ENCODE measurements around the gene PRDM11. TPM values are rescaled to one million over a fixed set of nuclear protein-coding genes. Genes with fewer than 3 reads are reported as not detected.

PRDM11 gene
- total RNA-seq, 2 experiments from 2014 or later: 4.5 to 8.4 TPM

- no peak overlapping the region for H3K4me2 ChIP-seq (ENCODE audit: low read length)
- intact Hi-C loops (cut with micrococcal nuclease; ENCODE audit: unreplicated experiment): no loop called here
- POLR2A ChIA-PET: interaction anchor here (0.7 kb wide), 1 partner anchor 541 kb away, joined by 4 read pairs; no protein-coding TSS in a partner anchor
Measured at GRCh38 chr11:45237711-45238315, 91.4 kb downstream of the PRDM11 start.

GRCh38 chr11:45238724-45239123 lies 92.3 kb downstream of the PRDM11 start:
- no peak overlapping the region for H3K4me2 ChIP-seq (ENCODE audit: low read length)
- no peak for DNase-seq (ENCODE audit: low spot score)
- no peak overlapping the region for H2AFZ ChIP-seq (ENCODE audit: low read length)
- POLR2A ChIA-PET: interaction anchor here (0.6 kb wide), 1 partner anchor 159 kb away, joined by 3 read pairs; no protein-coding TSS in a partner anchor
- no peaks in the 10 kb centered on the region for H4K20me1 ChIP-seq (ENCODE audit: insufficient read depth, low read length)
- H3K4me3 ChIP-seq (ENCODE audit: low read depth, low read length, poor library complexity, severe bottlenecking): no peak overlapping the region
- intact Hi-C loops (cut with micrococcal nuclease; ENCODE audit: unreplicated experiment): no loop called here
- no peak overlapping the region for H3K27ac ChIP-seq (ENCODE audit: low read depth, low read length, poor library complexity, severe bottlenecking)
- no peaks in the 10 kb centered on the region for H3K9me2 ChIP-seq (ENCODE audit: insufficient read depth, low read length)
- no peaks in the 10 kb centered on the region for H3K4me1 ChIP-seq (ENCODE audit: insufficient read depth, low read length, poor library complexity, severe bottlenecking)
- BruUV-seq (replicated peaks): no TSS peak
- no peaks in the 10 kb centered on the region for H3K79me2 ChIP-seq (ENCODE audit: insufficient read depth, low read depth, low read length)
- no peaks in the 10 kb centered on the region for H3K36me3 ChIP-seq (ENCODE audit: insufficient read depth, low read length)
- TF ChIP-seq, protein P1, sequence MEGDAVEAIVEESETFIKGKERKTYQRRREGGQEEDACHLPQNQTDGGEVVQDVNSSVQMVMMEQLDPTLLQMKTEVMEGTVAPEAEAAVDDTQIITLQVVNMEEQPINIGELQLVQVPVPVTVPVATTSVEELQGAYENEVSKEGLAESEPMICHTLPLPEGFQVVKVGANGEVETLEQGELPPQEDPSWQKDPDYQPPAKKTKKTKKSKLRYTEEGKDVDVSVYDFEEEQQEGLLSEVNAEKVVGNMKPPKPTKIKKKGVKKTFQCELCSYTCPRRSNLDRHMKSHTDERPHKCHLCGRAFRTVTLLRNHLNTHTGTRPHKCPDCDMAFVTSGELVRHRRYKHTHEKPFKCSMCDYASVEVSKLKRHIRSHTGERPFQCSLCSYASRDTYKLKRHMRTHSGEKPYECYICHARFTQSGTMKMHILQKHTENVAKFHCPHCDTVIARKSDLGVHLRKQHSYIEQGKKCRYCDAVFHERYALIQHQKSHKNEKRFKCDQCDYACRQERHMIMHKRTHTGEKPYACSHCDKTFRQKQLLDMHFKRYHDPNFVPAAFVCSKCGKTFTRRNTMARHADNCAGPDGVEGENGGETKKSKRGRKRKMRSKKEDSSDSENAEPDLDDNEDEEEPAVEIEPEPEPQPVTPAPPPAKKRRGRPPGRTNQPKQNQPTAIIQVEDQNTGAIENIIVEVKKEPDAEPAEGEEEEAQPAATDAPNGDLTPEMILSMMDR (conservative IDR thresholded peaks at IDR 0.05; ENCODE audit: low read length): no peak
- TF ChIP-seq EZH2phosphoT487 (IDR thresholded peaks at IDR 0.05; ENCODE audit: borderline replicate concordance, low read depth, low read length): no peak
- H3K9me3 ChIP-seq (ENCODE audit: low read length): no peaks in the 10 kb centered on the region
- CTCF ChIA-PET (ENCODE audit: unreplicated experiment): no interaction called here

More at GRCh38 chr11:45237711-45238315, 91.4 kb downstream of the PRDM11 start:
- no peak for TF ChIP-seq EZH2phosphoT487 (IDR thresholded peaks at IDR 0.05; ENCODE audit: borderline replicate concordance, low read depth, low read length)
- TF ChIP-seq, protein P1 (conservative IDR thresholded peaks at IDR 0.05; ENCODE audit: low read length): no peak
- no peak overlapping the region for H3K4me3 ChIP-seq (ENCODE audit: low read depth, low read length, poor library complexity, severe bottlenecking)
- no peaks in the 10 kb centered on the region for H3K4me1 ChIP-seq (ENCODE audit: insufficient read depth, low read length, poor library complexity, severe bottlenecking)
- BruUV-seq (replicated peaks): no TSS peak
- H3K9me2 ChIP-seq (ENCODE audit: insufficient read depth, low read length): no peaks in the 10 kb centered on the region
- H2AFZ ChIP-seq (ENCODE audit: low read length): no peak overlapping the region
- no peaks in the 10 kb centered on the region for H3K36me3 ChIP-seq (ENCODE audit: insufficient read depth, low read length)
- no peak for DNase-seq (ENCODE audit: low spot score)
- no peaks in the 10 kb centered on the region for H3K9me3 ChIP-seq (ENCODE audit: low read length)
- no peaks in the 10 kb centered on the region for H3K79me2 ChIP-seq (ENCODE audit: insufficient read depth, low read depth, low read length)
- CTCF ChIA-PET (ENCODE audit: unreplicated experiment): no interaction called here
- no peak overlapping the region for H3K27ac ChIP-seq (ENCODE audit: low read depth, low read length, poor library complexity, severe bottlenecking)
- H4K20me1 ChIP-seq (ENCODE audit: insufficient read depth, low read length): no peaks in the 10 kb centered on the region

GRCh38 chr11:45239733-45240132 lies 93.3 kb downstream of the PRDM11 start:
- no peak overlapping the region for H3K27ac ChIP-seq (ENCODE audit: low read depth, low read length, poor library complexity, severe bottlenecking)
- H3K79me2 ChIP-seq (ENCODE audit: insufficient read depth, low read depth, low read length): no peaks in the 10 kb centered on the region
- H3K4me2 ChIP-seq (ENCODE audit: low read length): no peak overlapping the region
- no peak for DNase-seq (ENCODE audit: low spot score)
- no peak for TF ChIP-seq EZH2phosphoT487 (IDR thresholded peaks at IDR 0.05; ENCODE audit: borderline replicate concordance, low read depth, low read length)
- TF ChIP-seq, protein P1 (conservative IDR thresholded peaks at IDR 0.05; ENCODE audit: low read length): no peak
- H3K4me1 ChIP-seq (ENCODE audit: insufficient read depth, low read length, poor library complexity, severe bottlenecking): no peaks in the 10 kb centered on the region
- ChIA-PET POLR2A (no interaction called here), CTCF (ENCODE audit: unreplicated experiment) (no interaction called here)
- H3K4me3 ChIP-seq (ENCODE audit: low read depth, low read length, poor library complexity, severe bottlenecking): no peak overlapping the region
- no peaks in the 10 kb centered on the region for H3K9me2 ChIP-seq (ENCODE audit: insufficient read depth, low read length)
- no TSS peak for BruUV-seq (replicated peaks)
- no peaks in the 10 kb centered on the region for H3K36me3 ChIP-seq (ENCODE audit: insufficient read depth, low read length)
- no peaks in the 10 kb centered on the region for H3K9me3 ChIP-seq (ENCODE audit: low read length)
- H2AFZ ChIP-seq (ENCODE audit: low read length): no peak overlapping the region
- no peaks in the 10 kb centered on the region for H4K20me1 ChIP-seq (ENCODE audit: insufficient read depth, low read length)
- intact Hi-C loops (cut with micrococcal nuclease; ENCODE audit: unreplicated experiment): no loop called here

Measured in OCI-LY7 (cell line).